NB4 (cell line): ENCODE data around the gene NYAP1.

Experiments
- POLR2A ChIP-seq: IDR thresholded peaks from 2 replicates; pipeline ENCODE4 v1.6.1; 2011; ENCODE audit warnings: mild to moderate bottlenecking; ENCODE audit not compliant: insufficient read length; ENCODE audit errors: extremely low read depth
- TF ChIP-seq, protein P1 (sequence below): IDR thresholded peaks from one replicate; pipeline ENCODE4 v1.5.1; 2012; ENCODE audit warnings: low read depth, low read length

DNA sequence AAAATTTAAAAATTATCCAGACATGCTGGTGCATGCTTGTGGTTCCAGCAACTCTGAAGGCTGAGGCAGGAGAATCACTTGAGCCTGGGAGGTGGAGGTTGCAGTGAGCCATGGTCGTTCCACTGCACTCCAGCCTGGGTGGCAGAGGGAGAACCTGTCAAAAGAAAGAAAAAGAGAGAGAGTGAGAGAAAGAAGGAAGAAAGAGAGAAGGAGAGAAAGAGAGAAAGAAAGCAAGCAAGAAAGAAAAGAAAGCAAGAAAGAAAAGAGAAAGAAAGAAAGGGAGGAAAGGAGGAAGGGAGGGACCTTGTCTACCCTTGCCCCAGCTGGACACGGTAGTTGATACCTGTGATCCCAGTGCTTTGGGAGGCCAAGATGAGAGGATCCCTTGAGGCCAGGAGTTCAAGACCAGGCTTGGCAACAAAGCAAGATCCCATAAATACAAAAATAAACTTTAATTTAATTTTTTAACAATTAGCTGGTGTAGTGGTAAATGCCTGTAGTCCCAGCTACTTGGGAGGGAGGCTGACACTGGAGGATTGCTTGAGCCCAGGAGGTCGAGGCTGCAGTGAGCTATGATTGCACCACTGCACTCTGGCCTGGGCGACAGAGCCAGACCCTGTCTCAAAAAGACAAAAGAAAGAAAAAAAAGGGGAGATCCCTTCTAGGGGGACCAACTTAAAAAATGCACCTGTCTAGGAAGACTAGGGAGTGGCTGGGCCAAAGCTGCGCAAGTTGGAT is 9.2 kb downstream of the NYAP1 start:
- TF ChIP-seq, protein P1, sequence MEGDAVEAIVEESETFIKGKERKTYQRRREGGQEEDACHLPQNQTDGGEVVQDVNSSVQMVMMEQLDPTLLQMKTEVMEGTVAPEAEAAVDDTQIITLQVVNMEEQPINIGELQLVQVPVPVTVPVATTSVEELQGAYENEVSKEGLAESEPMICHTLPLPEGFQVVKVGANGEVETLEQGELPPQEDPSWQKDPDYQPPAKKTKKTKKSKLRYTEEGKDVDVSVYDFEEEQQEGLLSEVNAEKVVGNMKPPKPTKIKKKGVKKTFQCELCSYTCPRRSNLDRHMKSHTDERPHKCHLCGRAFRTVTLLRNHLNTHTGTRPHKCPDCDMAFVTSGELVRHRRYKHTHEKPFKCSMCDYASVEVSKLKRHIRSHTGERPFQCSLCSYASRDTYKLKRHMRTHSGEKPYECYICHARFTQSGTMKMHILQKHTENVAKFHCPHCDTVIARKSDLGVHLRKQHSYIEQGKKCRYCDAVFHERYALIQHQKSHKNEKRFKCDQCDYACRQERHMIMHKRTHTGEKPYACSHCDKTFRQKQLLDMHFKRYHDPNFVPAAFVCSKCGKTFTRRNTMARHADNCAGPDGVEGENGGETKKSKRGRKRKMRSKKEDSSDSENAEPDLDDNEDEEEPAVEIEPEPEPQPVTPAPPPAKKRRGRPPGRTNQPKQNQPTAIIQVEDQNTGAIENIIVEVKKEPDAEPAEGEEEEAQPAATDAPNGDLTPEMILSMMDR: no peak
- TF ChIP-seq POLR2A: no peak
